OCI-LY7 (cell line): ENCODE results near the gene TNFAIP8L1. TPM values are rescaled to one million over a fixed set of nuclear protein-coding genes. Genes with fewer than 3 reads are reported as not detected.

ENCODE experiments used
- BruUV-seq: library from RNA; stranded (reverse); fragments of 400-500 nt; replicated peaks from 2 replicates; lab custom pipeline; 2021; lab: Mats Ljungman, UMichigan
- CTCF ChIA-PET: fragments of 300-600 bp; sonication (Branson Sonifier 250); formaldehyde crosslinking; loops from one replicate; lab custom pipeline; 2022; ENCODE audit warnings: antibody characterized with exemption; ENCODE audit not compliant: unreplicated experiment; lab: Charles Lee
- POLR2A ChIA-PET: fragments of 300-600 bp; sonication (Branson Sonifier 250); formaldehyde crosslinking; loops from one replicate; lab custom pipeline; 2022; ENCODE audit warnings: antibody characterized with exemption; lab: Charles Lee
- DNase-seq: peaks from one replicate; pipeline ENCODE4 v3.0.0-alpha.2; 2015; ENCODE audit warnings: low spot score
- H2AFZ ChIP-seq: fragments of 200-600 bp; sonication (generic), shearing (Covaris generic); 2 replicates; pipeline ENCODE4 v1.6.1; 2014; ENCODE audit warnings: mild to moderate bottlenecking, antibody characterized with exemption, low read length, moderate library complexity
- H3K27ac ChIP-seq: fragments of 200-600 bp; sonication (generic); 2 replicates; pipeline ENCODE4 v1.5.1; 2014; ENCODE audit warnings: mixed run types, low read depth, mild to moderate bottlenecking, moderate library complexity, low read length, inconsistent platforms; ENCODE audit not compliant: poor library complexity, severe bottlenecking
- H3K36me3 ChIP-seq: fragments of 200-600 bp; sonication (generic); 2 replicates; pipeline ENCODE4 v1.6.1; 2014; ENCODE audit warnings: mild to moderate bottlenecking, antibody characterized with exemption, low read length, moderate library complexity, mixed read lengths; ENCODE audit not compliant: insufficient read depth
- H3K4me1 ChIP-seq: fragments of 200-600 bp; sonication (generic); 2 replicates; pipeline ENCODE4 v1.5.1; 2014; ENCODE audit warnings: mild to moderate bottlenecking, low read length; ENCODE audit not compliant: insufficient read depth, poor library complexity, severe bottlenecking
- H3K4me2 ChIP-seq: fragments of 200-600 bp; sonication (generic); 2 replicates; pipeline ENCODE4 v1.6.1; 2014; ENCODE audit warnings: mild to moderate bottlenecking, low read length
- H3K4me3 ChIP-seq: fragments of 200-600 bp; sonication (generic); 2 replicates; pipeline ENCODE4 v1.5.1; 2014; ENCODE audit warnings: mild to moderate bottlenecking, low read depth, low read length; ENCODE audit not compliant: poor library complexity, severe bottlenecking
- H3K79me2 ChIP-seq: fragments of 200-600 bp; sonication (generic); 2 replicates; pipeline ENCODE4 v1.6.1; 2016; ENCODE audit warnings: low read depth, mild to moderate bottlenecking, low read length, moderate library complexity, mixed read lengths; ENCODE audit not compliant: insufficient read depth
- H3K9me2 ChIP-seq: fragments of 200-600 bp; sonication (generic); 2 replicates; pipeline ENCODE4 v1.6.1; 2016; ENCODE audit warnings: mild to moderate bottlenecking, low read length, mixed read lengths; ENCODE audit not compliant: insufficient read depth
- H3K9me3 ChIP-seq: fragments of 200-600 bp; sonication (generic); 2 replicates; pipeline ENCODE4 v1.6.1; 2014; ENCODE audit warnings: mild to moderate bottlenecking, mixed run types, low read length, mixed read lengths
- H4K20me1 ChIP-seq: fragments of 200-600 bp; sonication (generic); 2 replicates; pipeline ENCODE4 v1.6.1; 2014; ENCODE audit warnings: mild to moderate bottlenecking, antibody characterized with exemption, low read length, moderate library complexity, mixed read lengths; ENCODE audit not compliant: insufficient read depth
- EZH2phosphoT487 ChIP-seq: fragments of 200-600 bp; sonication (generic); IDR thresholded peaks from 2 replicates; pipeline ENCODE4 v1.6.1; 2018; ENCODE audit warnings: low read depth, borderline replicate concordance, mild to moderate bottlenecking, mixed run types, antibody characterized with exemption, low read length, moderate library complexity, mixed read lengths
- intact Hi-C: fragments of 100-400 bp; cut with micrococcal nuclease; formaldehyde crosslinking; loops from one replicate; pipeline ENCODE4 v1.10.0; 2022; ENCODE audit not compliant: unreplicated experiment
- total RNA-seq, 2 experiments: library from RNA; depleted of rRNA in 1 of 2; stranded (reverse); fragments of >200 nt in 1 of 2; shearing (Covaris generic) in 1 of 2; gene quantifications; 2 replicates each; pipeline ENCODE4 v1.2.3, GENCODE V29; 2014 to 2022
- TF ChIP-seq, protein P1 (sequence below): fragments of 200-600 bp; sonication (generic); conservative IDR thresholded peaks from 2 replicates; pipeline ENCODE4 v1.5.1; 2014; ENCODE audit warnings: mild to moderate bottlenecking, antibody characterized with exemption, low read length, moderate library complexity, mixed read lengths

The TNFAIP8L1 gene
- total RNA-seq, 2 experiments from 2014 or later, result 9.0 to 22.7 TPM

DNA sequence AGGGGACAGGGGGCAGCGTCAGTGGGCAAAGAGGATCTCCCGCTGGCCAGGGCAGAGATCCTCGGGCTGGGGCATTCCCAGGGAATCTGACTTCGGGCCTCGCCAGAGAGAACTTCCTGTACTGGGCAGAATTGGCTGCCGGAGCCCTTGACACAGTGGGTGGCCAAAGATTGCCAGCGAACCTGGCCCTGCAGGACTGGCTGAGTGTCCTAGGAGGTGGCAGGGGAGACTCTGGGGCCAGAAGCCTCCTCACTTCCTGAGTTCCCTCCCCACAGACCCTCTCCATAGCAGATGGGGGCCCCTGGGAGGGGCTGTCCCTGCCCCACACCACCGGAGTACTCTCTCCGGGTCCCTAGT, 65.0 kb downstream of the TNFAIP8L1 start:
- Histone ChIP-seq H3K9me3 (no peaks in the 10 kb centered on the region), H2AFZ (no peak overlapping the region), H3K36me3 (peaks cover 61% of the 10 kb centered on the region), H3K4me2 (no peak overlapping the region), H3K79me2 (no peaks in the 10 kb centered on the region), H3K27ac (no peak overlapping the region), H3K4me3 (no peak overlapping the region), H3K4me1 (no peaks in the 10 kb centered on the region), H4K20me1 (no peaks in the 10 kb centered on the region), H3K9me2 (no peaks in the 10 kb centered on the region)
- CTCF ChIA-PET, result no interaction called here
- POLR2A ChIA-PET, result no interaction called here
- no peak for DNase-seq
- intact Hi-C loops, result no loop called here
- no peak for TF ChIP-seq EZH2phosphoT487
- TF ChIP-seq, protein P1, sequence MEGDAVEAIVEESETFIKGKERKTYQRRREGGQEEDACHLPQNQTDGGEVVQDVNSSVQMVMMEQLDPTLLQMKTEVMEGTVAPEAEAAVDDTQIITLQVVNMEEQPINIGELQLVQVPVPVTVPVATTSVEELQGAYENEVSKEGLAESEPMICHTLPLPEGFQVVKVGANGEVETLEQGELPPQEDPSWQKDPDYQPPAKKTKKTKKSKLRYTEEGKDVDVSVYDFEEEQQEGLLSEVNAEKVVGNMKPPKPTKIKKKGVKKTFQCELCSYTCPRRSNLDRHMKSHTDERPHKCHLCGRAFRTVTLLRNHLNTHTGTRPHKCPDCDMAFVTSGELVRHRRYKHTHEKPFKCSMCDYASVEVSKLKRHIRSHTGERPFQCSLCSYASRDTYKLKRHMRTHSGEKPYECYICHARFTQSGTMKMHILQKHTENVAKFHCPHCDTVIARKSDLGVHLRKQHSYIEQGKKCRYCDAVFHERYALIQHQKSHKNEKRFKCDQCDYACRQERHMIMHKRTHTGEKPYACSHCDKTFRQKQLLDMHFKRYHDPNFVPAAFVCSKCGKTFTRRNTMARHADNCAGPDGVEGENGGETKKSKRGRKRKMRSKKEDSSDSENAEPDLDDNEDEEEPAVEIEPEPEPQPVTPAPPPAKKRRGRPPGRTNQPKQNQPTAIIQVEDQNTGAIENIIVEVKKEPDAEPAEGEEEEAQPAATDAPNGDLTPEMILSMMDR, result no peak
- BruUV-seq, result no TSS peak

Other genes starting within 250 kb of the TNFAIP8L1 start
- 24.3 and 33.2 TPM in 2 replicates for gene SH3GL1, start 239.0 kb upstream of the TNFAIP8L1 start, total RNA-seq (2014; rRNA removed; shearing (Covaris generic))
- 38.9 and 39.0 TPM in 2 replicates for gene SH3GL1, start 239.0 kb upstream of the TNFAIP8L1 start, total RNA-seq (2022)
- gene CHAF1A, start 236.9 kb upstream of the TNFAIP8L1 start, total RNA-seq (2014; rRNA removed; shearing (Covaris generic)), result 107 and 108 TPM in 2 replicates
- gene CHAF1A, start 236.9 kb upstream of the TNFAIP8L1 start, total RNA-seq (2022), result 119 and 128 TPM in 2 replicates
- gene UBXN6, start 181.7 kb upstream of the TNFAIP8L1 start, total RNA-seq (2014; rRNA removed; shearing (Covaris generic)), result 42.3 and 43.5 TPM in 2 replicates
- gene UBXN6, start 181.7 kb upstream of the TNFAIP8L1 start, total RNA-seq (2022), result 51.9 and 57.0 TPM in 2 replicates
- gene HDGFL2, start 167.2 kb upstream of the TNFAIP8L1 start, total RNA-seq (2014; rRNA removed; shearing (Covaris generic)), result 54.5 and 79.9 TPM in 2 replicates
- 77.3 and 85.9 TPM in 2 replicates for gene HDGFL2, start 167.2 kb upstream of the TNFAIP8L1 start, total RNA-seq (2022)
- gene PLIN4, start 121.0 kb upstream of the TNFAIP8L1 start, total RNA-seq (2014; rRNA removed; shearing (Covaris generic)), result 0.13 TPM in 1 of 2 replicates, not detected in the other
- 0.24 and 0.32 TPM in 2 replicates for gene PLIN4, start 121.0 kb upstream of the TNFAIP8L1 start, total RNA-seq (2022)
- 0.67 and 0.85 TPM in 2 replicates for gene PLIN5, start 104.3 kb upstream of the TNFAIP8L1 start, total RNA-seq (2014; rRNA removed; shearing (Covaris generic))
- gene PLIN5, start 104.3 kb upstream of the TNFAIP8L1 start, total RNA-seq (2022), result 1.9 and 2.2 TPM in 2 replicates
- gene LRG1, start 99.5 kb upstream of the TNFAIP8L1 start, total RNA-seq (2014; rRNA removed; shearing (Covaris generic)), result 0.67 and 1.6 TPM in 2 replicates
- 1.8 and 1.9 TPM in 2 replicates for gene LRG1, start 99.5 kb upstream of the TNFAIP8L1 start, total RNA-seq (2022)
- gene SEMA6B, start 79.8 kb upstream of the TNFAIP8L1 start, total RNA-seq (2014; rRNA removed; shearing (Covaris generic)), result 0.05 TPM in 1 of 2 replicates, not detected in the other
- not detected in 2 replicates for gene SEMA6B, start 79.8 kb upstream of the TNFAIP8L1 start, total RNA-seq (2022)
- gene MYDGF, start 30.8 kb downstream of the TNFAIP8L1 start, total RNA-seq (2014; rRNA removed; shearing (Covaris generic)), result 73.3 and 76.0 TPM in 2 replicates
- 65.0 and 77.3 TPM in 2 replicates for gene MYDGF, start 30.8 kb downstream of the TNFAIP8L1 start, total RNA-seq (2022)
- gene DPP9, start 84.3 kb downstream of the TNFAIP8L1 start, total RNA-seq (2014; rRNA removed; shearing (Covaris generic)), result 25.5 and 40.2 TPM in 2 replicates
- 56.7 and 63.8 TPM in 2 replicates for gene DPP9, start 84.3 kb downstream of the TNFAIP8L1 start, total RNA-seq (2022)
- gene FEM1A, start 152.2 kb downstream of the TNFAIP8L1 start, total RNA-seq (2014; rRNA removed; shearing (Covaris generic)), result 11.5 and 17.5 TPM in 2 replicates
- gene FEM1A, start 152.2 kb downstream of the TNFAIP8L1 start, total RNA-seq (2022), result 14.3 and 15.8 TPM in 2 replicates
- gene TICAM1, start 192.2 kb downstream of the TNFAIP8L1 start, total RNA-seq (2014; rRNA removed; shearing (Covaris generic)), result 4.9 and 6.8 TPM in 2 replicates
- 26.7 and 28.9 TPM in 2 replicates for gene TICAM1, start 192.2 kb downstream of the TNFAIP8L1 start, total RNA-seq (2022)
- 81.3 and 95.7 TPM in 2 replicates for gene PLIN3, start 228.2 kb downstream of the TNFAIP8L1 start, total RNA-seq (2014; rRNA removed; shearing (Covaris generic))
- gene PLIN3, start 228.2 kb downstream of the TNFAIP8L1 start, total RNA-seq (2022), result 115 TPM in 2 replicates